ENCODE data around the gene PPP2R5C. TPM values are rescaled to one million over a fixed set of nuclear protein-coding genes. Genes with fewer than 3 reads are reported as not detected.

PPP2R5C gene
- total RNA-seq, 1 donor from 2014 or later = 237 TPM

DNA sequence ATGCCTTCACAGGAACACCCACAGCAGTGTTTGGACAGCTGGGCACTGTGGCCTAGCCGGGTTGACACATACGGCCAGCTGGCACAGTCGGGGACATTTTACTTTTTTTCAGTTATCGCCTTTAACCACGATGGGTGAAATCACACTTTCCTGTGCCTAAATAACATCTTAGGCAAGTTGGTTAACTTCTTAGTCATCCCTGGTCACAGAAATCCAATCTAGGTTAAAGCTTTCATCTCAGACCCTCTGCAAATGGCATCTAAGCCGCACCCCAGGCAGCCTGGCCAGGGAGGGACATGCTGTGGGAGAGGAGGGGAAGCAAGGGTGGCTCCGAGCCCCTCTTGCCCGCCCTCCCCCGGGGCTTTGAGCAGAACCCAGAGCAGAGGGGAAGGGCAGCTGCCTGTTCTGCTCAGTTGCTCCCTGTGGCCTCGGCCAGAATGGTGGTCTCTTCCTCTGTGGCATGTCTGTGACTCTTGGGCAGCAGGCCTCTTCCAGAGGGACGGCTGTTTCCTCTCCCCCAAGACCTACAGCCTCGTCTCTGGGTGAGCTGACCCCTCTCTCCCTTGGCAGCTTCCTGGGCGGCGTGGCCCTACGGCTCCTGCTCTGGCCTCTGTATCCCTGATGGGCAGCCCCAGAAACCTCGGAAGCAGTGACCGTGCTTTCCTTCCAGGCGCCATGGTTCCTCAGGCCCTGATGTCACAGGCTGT is 117.5 kb downstream of the PPP2R5C start:
- intact Hi-C loops (cut with micrococcal nuclease) = loop anchor here (5.0 kb wide), 1 partner anchor 57 kb away; no protein-coding TSS in a partner anchor

DNA sequence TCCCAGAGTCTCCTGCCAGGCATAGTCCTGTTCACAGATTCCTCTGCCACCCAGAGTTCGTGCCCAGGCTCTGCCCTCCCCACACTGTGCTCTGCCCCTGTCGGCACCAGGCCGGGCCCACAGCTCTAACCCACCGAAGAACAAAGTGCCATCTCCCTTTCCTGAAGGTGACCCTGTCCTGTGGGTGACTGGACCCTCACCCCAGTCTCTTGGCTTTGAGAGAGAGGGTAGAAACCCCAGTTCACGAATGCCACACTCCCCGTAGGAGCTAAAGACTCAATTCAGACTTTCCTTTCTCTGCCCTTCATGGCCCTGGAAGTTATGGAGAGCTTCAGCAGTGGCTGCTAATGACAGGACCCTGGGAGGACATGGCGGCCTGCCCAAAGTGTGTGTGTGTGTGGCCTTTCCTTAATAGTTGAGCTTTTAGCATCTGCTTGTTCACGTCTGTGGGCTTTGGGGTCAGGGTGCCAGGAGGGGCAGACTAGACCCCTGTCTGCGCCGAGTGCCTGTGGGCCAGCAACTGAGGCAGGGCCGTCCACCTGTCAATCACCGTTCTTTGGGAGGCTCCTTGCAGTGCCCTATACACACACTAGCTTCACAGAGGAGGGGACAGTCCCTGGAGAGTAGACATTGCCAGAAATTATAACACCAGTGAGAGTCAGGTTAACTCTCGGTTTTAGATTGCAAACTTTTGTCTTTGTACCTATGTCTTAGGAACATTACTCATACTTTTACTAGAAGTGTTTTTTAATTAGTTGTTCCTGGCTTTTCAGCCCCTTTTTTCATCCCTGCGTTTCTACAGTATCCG is 118.2 kb downstream of the PPP2R5C start:
- intact Hi-C loops (cut with micrococcal nuclease) = loop anchor here (5.0 kb wide), 1 partner anchor 57 kb away; no protein-coding TSS in a partner anchor

DNA sequence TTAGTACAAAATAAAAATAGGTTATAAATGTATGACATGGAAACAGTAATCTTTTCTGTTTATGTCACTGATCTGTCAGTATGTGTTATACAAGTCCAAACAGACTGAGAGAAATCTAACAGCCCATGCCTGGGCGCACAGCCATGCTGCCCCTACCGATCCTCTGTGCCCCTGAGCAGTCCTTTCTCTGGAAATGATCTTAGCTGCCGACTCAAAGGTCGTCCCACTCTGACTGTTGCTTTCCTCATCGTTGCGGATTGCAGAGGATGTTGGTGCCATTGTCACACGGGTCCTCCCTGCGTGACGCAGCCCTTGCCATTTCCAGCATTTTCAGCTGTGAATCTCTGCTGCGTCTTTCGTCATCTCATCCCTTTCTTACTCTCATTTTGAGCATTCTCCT is 119.9 kb downstream of the PPP2R5C start:
- intact Hi-C loops (cut with micrococcal nuclease) = no loop called here

DNA sequence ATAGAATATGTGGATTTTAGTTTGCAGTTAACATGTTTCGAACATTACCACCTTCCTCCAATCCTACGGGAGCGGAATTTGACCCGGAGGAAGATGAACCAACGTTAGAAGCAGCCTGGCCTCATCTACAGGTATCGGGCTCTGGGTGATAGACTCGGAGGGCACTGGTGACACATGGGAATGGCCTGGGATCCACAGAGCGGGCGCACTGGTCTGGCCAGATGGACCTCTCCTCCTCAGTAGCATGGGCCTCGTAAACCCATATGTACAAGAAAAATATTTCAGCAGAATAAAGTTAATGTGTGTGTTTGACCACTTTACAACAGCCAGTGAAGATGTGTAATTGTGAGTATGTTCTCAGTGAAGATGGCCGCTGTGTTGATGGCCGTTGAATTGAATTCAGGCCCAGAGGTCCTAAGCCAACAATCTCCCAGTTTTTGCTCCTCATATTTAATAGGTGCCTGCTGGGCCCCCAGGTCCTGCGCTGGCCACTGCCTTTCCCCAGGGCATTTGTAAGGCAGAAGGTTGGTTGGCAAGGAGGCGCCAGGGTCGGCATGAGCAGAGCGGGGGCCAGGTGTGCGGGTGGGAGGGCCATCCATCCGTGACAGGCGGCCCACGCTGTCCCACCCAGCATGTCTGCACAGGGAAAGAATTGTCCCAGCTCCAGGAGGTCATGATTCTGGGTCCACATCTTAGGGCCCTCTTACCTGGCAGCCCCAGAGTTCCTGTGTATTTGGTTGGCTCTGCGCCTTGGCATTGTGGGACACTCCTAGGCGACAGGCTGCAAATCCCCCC is 120.8 kb downstream of the PPP2R5C start:
- intact Hi-C loops (cut with micrococcal nuclease) = no loop called here

DNA sequence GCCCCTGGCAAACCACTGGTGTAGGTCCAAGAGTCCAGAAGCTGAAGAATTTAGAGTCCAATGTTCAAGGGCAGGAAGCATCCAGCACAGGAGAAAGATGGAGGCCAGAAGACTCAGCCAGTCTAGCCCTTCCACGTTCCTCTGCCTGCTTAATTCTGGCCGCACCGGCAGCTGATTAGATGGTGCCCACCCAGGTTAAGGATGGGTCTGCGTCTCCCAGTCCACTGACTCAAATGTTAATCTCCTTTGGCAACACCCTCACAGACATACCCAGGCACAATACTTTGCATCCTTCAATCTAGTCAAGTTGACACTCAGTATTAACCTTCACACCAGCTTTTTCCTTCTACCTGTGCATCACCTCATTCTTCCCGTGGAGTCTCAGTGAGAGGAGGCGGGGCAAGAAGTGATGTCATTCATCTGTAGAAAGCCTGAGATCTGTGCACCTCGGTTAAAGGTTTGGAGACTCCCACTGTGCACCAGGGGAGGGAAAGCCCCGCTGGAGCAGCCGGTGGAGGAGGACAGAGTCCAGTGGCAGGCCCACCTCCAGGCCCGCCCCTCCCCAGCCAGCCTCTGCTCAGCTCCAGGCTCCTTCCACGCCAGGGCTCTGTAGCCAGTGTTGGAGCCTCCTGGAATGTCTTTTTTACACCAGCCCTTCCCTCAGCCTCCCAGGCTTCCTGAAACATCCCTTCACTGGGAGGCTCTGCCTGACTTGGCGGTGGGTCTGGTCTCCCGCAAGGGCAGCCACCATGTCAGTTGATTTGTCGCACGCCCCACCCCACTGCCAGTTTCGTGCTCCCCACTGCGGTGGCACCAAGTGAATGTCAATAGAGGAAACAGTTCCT is 122.8 kb downstream of the PPP2R5C start:
- intact Hi-C loops (cut with micrococcal nuclease) = no loop called here

DNA sequence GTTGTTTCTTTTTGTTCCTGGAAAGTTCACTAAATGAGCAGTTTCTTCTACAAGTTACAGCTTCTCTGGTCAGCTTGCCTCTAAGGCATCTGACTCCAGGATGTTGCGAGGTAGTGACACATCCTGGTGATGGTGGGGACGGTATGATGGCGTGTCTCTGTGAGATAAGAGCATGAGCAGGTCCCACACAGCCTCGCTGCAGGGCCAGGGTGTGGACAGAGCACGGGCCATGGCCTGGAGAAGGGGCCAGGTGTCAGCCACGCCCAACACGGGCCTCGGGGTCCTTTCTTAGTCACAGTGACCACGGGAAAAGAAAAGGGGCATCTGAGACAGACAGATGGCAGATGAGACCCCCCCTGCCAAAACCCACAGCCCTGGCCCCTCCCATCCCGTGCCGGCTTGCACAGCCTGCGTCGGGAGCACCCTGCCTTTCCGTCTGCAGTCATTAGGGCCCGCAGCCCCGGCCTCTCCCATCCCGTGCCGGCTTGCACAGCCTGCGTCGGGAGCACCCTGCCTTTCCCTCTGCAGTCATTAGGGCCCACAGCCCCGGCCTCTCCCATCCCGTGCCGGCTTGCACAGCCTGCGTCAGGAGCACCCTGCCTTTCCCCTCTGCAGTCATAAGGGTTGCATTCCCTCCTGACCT is 123.5 kb downstream of the PPP2R5C start:
- intact Hi-C loops (cut with micrococcal nuclease) = no loop called here

- intact Hi-C loops (cut with micrococcal nuclease) = no loop called here
These were observed 125.7 kb downstream of the PPP2R5C start for GRCh38 chr14:101887219-101887618.

GRCh38 chr14:101888182-101888581 is 126.7 kb downstream of the PPP2R5C start:
- intact Hi-C loops (cut with micrococcal nuclease) = no loop called here

DNA sequence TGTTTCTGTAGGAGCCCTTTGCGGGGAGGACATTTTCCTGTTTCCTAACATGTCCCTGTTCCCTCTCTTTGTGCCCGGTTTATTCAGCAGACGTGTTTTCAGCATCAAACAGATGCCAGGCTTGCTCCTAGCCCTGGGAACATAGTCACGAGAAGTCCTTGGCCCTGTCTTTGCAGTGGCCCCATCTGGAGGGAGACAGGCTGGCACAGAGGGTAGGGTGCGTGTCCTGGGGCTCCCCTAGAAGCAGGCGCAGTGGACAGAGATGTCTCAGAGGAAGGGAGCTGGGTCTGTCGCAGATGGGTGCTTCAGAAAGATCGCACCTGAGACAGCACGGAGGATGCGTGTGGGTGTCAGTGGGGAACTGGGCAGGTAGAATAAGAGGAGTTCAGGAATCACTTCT is 127.9 kb downstream of the PPP2R5C start:
- intact Hi-C loops (cut with micrococcal nuclease) = no loop called here

- intact Hi-C loops (cut with micrococcal nuclease) = loop anchor here (5.0 kb wide), 1 partner anchor 118 kb away; no protein-coding TSS in a partner anchor
These were observed 128.4 kb downstream of the PPP2R5C start for GRCh38 chr14:101889898-101890297.

GRCh38 chr14:101891471-101891870 is 130.0 kb downstream of the PPP2R5C start:
- intact Hi-C loops (cut with micrococcal nuclease) = loop anchor here (5.0 kb wide), 1 partner anchor 119 kb away; no protein-coding TSS in a partner anchor

DNA sequence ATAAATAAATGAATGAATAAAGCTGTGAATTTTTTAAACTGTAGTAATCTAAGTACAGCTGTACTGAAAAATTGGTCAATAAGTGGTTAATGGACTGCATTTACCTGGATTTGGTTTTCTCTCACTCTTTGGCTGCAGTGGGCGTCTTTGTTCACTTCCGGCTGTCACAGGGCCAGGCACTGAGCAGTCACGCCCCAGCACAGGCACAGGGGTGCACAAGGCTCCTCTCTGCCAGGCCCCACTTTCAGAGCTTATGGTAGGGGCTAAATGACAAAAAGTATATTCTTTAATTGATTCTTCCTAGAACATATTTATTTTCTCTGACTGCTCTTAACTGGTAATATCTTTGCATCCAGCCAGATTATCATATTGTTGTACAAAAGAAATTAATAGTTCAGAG is 132.2 kb downstream of the PPP2R5C start:
- intact Hi-C loops (cut with micrococcal nuclease) = loop anchor here (5.0 kb wide), 1 partner anchor 121 kb away; no protein-coding TSS in a partner anchor

GRCh38 chr14:101894365-101895081 is 133.0 kb downstream of the PPP2R5C start:
- intact Hi-C loops (cut with micrococcal nuclease) = loop anchor here (5.0 kb wide), 1 partner anchor 122 kb away; no protein-coding TSS in a partner anchor

DNA sequence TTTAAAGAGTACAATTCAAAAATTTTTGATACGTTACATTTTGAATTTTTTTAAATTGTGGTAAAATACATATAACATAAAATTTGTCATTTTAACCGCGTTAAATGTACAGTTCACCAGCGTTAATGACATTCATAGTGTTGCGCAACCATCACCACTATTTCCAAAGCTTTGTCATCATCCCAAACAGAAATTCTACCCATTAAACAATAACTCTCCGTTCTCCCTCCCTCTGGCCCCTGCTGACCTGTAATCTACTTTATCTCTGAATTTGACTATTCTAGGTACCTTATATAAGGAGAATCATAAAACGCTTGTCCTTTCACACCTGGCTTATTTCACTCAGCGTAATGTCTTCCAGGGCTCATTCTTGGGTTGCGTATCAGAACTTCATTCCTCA is 133.7 kb downstream of the PPP2R5C start:
- intact Hi-C loops (cut with micrococcal nuclease) = no loop called here

GRCh38 chr14:101897326-101897725 is 135.8 kb downstream of the PPP2R5C start:
- intact Hi-C loops (cut with micrococcal nuclease) = no loop called here

GRCh38 chr14:101898416-101898815 is 136.9 kb downstream of the PPP2R5C start:
- intact Hi-C loops (cut with micrococcal nuclease) = no loop called here

GRCh38 chr14:101899263-101899662 is 137.8 kb downstream of the PPP2R5C start:
- intact Hi-C loops (cut with micrococcal nuclease) = no loop called here

- intact Hi-C loops (cut with micrococcal nuclease) = no loop called here
These were observed 138.7 kb downstream of the PPP2R5C start for GRCh38 chr14:101900253-101900652.

DNA sequence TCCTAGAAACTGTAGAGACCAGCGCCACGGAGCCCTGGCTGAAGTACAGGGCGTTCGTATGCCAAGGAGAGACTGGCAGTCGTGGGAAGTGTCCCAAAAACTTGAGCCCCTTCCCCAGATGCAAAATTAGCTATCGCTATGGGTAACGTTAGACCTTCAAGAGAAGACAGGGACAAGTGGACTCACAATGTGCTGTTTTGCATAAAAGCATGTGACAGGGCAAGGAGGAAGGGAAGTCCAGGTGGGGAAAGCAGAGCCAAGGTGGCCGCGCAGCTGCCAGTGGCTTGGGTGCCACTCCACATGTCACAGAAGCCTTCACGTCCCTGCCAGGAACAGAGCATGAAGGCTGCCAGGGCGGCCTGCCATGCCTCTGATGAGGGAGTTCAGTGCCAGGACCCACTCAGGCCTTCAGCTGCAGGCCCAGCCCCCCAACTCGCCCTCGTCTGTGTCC is 141.6 kb downstream of the PPP2R5C start:
- intact Hi-C loops (cut with micrococcal nuclease) = no loop called here
